ENCODE measurements around the gene ADGRB2.

The ADGRB2 gene

DNA sequence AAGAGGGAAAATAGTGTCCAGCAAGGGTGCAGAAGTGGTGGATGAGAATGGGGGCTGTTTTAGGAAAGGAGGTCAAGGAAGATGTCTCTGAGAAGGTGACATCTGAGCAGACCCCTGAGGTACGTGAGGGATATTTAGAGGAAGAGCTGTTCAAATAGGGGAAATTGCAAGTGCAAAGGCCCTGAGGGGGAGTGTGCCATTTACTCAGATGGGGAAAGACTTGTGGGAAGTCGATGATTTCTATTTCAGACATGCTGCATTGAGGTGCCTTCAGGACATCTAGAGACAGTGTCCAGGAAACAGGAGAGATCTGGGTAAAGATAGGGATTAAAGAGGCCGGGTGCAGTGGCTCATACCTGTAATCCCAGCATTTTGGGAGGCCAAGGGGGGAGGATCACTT, 10.4 kb upstream of the ADGRB2 start:
- no peaks in the 10 kb centered on the region for H4K20me1 ChIP-seq (ENCODE audit: insufficient read depth, low read length)
- no peaks in the 10 kb centered on the region for H3K36me3 ChIP-seq (ENCODE audit: insufficient read depth, low read length)
- no peak for DNase-seq
- H3K4me2 ChIP-seq (ENCODE audit: insufficient read depth, low read length): no peak overlapping the region
- H3K4me1 ChIP-seq (ENCODE audit: insufficient read depth, low read length): no peaks in the 10 kb centered on the region
- peaks cover 36% of the 10 kb centered on the region for H3K27me3 ChIP-seq (ENCODE audit: insufficient read depth, low read length, poor library complexity)
- H3K27ac ChIP-seq (ENCODE audit: low read length): no peak overlapping the region
- H3K79me2 ChIP-seq (ENCODE audit: insufficient read depth, low read length): no peaks in the 10 kb centered on the region
- no peak overlapping the region for H3K9ac ChIP-seq (ENCODE audit: low read depth, low read length)
- no peak overlapping the region for H3K4me3 ChIP-seq (ENCODE audit: low read depth in 1 of 2, low read length in 2 of 2)
- ATAC-seq (ENCODE audit: insufficient read depth, low read depth): no peak
- no peak overlapping the region for H2AFZ ChIP-seq (ENCODE audit: low read depth, low read length)
- TF ChIP-seq EZH2 (IDR thresholded peaks at IDR 0.05; ENCODE audit: borderline replicate concordance, low read depth, low read length, severe bottlenecking): no peak
- TF ChIP-seq CTCF (IDR thresholded peaks at IDR 0.05; ENCODE audit: borderline replicate concordance, extremely low read depth, low read length, poor library complexity, severe bottlenecking): no peak
- no peaks in the 10 kb centered on the region for H3K9me3 ChIP-seq (ENCODE audit: insufficient read depth, low read length, severe bottlenecking)

GRCh38 chr1:31773861-31774260, 9.7 kb upstream of the ADGRB2 start:
- no peak overlapping the region for H3K27ac ChIP-seq (ENCODE audit: low read length)
- no peak for TF ChIP-seq EZH2 (IDR thresholded peaks at IDR 0.05; ENCODE audit: borderline replicate concordance, low read depth, low read length, severe bottlenecking)
- no peak for TF ChIP-seq CTCF (IDR thresholded peaks at IDR 0.05; ENCODE audit: borderline replicate concordance, extremely low read depth, low read length, poor library complexity, severe bottlenecking)
- peaks cover 36% of the 10 kb centered on the region for H3K27me3 ChIP-seq (ENCODE audit: insufficient read depth, low read length, poor library complexity)
- no peaks in the 10 kb centered on the region for H4K20me1 ChIP-seq (ENCODE audit: insufficient read depth, low read length)
- H3K4me3 ChIP-seq (ENCODE audit: low read depth in 1 of 2, low read length in 2 of 2): no peak overlapping the region
- no peak overlapping the region for H3K4me2 ChIP-seq (ENCODE audit: insufficient read depth, low read length)
- H3K9ac ChIP-seq (ENCODE audit: low read depth, low read length): no peak overlapping the region
- H2AFZ ChIP-seq (ENCODE audit: low read depth, low read length): no peak overlapping the region
- H3K9me3 ChIP-seq (ENCODE audit: insufficient read depth, low read length, severe bottlenecking): no peaks in the 10 kb centered on the region
- H3K79me2 ChIP-seq (ENCODE audit: insufficient read depth, low read length): no peaks in the 10 kb centered on the region
- H3K36me3 ChIP-seq (ENCODE audit: insufficient read depth, low read length): no peaks in the 10 kb centered on the region
- no peak for DNase-seq
- no peaks in the 10 kb centered on the region for H3K4me1 ChIP-seq (ENCODE audit: insufficient read depth, low read length)
- no peak for ATAC-seq (ENCODE audit: insufficient read depth, low read depth)

DNA sequence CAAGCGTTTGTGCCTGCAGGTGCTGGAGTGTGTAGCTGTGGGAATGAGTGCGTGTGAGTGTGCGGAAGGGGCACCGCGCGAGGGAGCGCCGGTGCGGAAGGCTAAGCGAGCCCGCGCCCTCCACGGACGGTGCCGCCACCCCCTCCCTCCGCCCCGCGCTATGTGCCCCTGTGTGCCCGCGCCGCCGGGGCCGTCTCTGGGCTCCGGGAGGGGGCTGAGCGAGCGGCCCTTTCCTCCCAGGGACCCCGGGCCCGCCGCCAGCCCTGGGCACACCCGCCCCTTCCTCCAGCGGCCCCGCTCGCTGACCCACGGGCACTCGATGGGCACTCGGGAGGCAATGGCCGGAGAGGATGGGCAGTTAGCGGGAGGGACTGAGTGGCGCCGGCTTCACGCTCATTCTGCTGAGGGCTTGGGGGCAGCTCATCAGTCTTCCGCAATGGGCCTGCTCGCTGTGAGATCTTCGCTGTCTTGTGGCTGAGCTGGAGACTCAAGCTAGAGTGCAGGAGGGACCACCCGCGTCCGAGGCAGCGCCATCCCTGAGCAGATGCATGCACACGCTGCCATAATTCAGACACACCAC, 8.6 kb upstream of the ADGRB2 start:
- DNase-seq: no peak
- H3K9me3 ChIP-seq (ENCODE audit: insufficient read depth, low read length, severe bottlenecking): no peaks in the 10 kb centered on the region
- TF ChIP-seq EZH2 (IDR thresholded peaks at IDR 0.05; ENCODE audit: borderline replicate concordance, low read depth, low read length, severe bottlenecking) (no peak), CTCF (IDR thresholded peaks at IDR 0.05; ENCODE audit: borderline replicate concordance, extremely low read depth, low read length, poor library complexity, severe bottlenecking) (no peak)
- H3K4me1 ChIP-seq (ENCODE audit: insufficient read depth, low read length): no peaks in the 10 kb centered on the region
- H3K79me2 ChIP-seq (ENCODE audit: insufficient read depth, low read length): no peaks in the 10 kb centered on the region
- H2AFZ ChIP-seq (ENCODE audit: low read depth, low read length): no peak overlapping the region
- H3K4me2 ChIP-seq (ENCODE audit: insufficient read depth, low read length): no peak overlapping the region
- H3K27me3 ChIP-seq (ENCODE audit: insufficient read depth, low read length, poor library complexity): peaks cover 36% of the 10 kb centered on the region
- no peaks in the 10 kb centered on the region for H3K36me3 ChIP-seq (ENCODE audit: insufficient read depth, low read length)
- H3K27ac ChIP-seq (ENCODE audit: low read length): no peak overlapping the region
- no peak for ATAC-seq (ENCODE audit: insufficient read depth, low read depth)
- no peak overlapping the region for H3K9ac ChIP-seq (ENCODE audit: low read depth, low read length)
- no peaks in the 10 kb centered on the region for H4K20me1 ChIP-seq (ENCODE audit: insufficient read depth, low read length)
- H3K4me3 ChIP-seq (ENCODE audit: low read depth in 1 of 2, low read length in 2 of 2): no peak overlapping the region

All from DND-41 (cell line).